ENCODE measurements around the gene KY. TPM values are rescaled to one million over a fixed set of nuclear protein-coding genes. Genes with fewer than 3 reads are reported as not detected.

The KY gene
- total and polyA plus RNA-seq, 10 of the 15 experiments (the other 5 are each of a cell fraction or from before 2014, with no cell fraction given), result 0.04 to 0.11 TPM; not detected in 8

DNA sequence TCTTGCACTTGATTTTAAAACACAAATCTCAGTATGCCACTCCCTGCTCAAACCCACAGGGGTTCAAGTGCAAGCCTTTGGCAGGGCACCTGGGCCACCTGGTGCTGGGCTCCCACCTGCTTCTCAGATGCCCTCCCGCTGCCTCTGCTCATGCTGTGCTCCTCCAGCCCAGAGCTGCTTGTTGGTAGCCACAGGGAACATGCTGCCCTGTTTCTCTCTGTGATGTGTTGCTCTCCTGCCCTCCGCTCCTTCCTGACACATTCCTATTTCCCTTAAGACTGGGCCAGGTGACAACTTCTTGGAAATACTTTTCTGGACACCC, 27.1 kb upstream of the KY start:
- BruUV-seq (replicated peaks), result no TSS peak
- no peak overlapping the region for H3K4me3 ChIP-seq
- in situ Hi-C loops (cut with MboI) (no loop called here), intact Hi-C loops (cut with micrococcal nuclease; ENCODE audit: unreplicated experiment) (no loop called here)
- no peak overlapping the region for H2AFZ ChIP-seq (ENCODE audit: control insufficient read depth, low read depth, low read length)
- FAIRE-seq (no peak), DNase-seq (ENCODE audit: low read depth, low spot score) (no peak), ATAC-seq (no peak)
- peaks cover 0 to 3% of the 10 kb centered on the region in 2 experiments; a peak in 1 of 4 replicates for H3K27me3 ChIP-seq (replicated peaks in 1 of 2; ENCODE audit: control insufficient read depth in 2 of 2, insufficient read depth in 2 of 2, low read length in 1 of 2)
- H3K9me3 ChIP-seq (replicated peaks; ENCODE audit: control insufficient read depth, insufficient read depth, low read length), result peaks cover 4% of the 10 kb centered on the region; the same call in 2 of the 3 replicates
- no peaks in the 10 kb centered on the region for H3K79me2 ChIP-seq (ENCODE audit: control insufficient read depth, insufficient read depth, low read length)
- no peak overlapping the region for H3K9ac ChIP-seq (ENCODE audit: control insufficient read depth, insufficient read depth, low read length)
- no peaks in the 10 kb centered on the region for H3K36me3 ChIP-seq (ENCODE audit: control insufficient read depth in 2 of 2, insufficient read depth in 2 of 2, low read length in 1 of 2)
- H3K27ac ChIP-seq (ENCODE audit: control insufficient read depth, insufficient read depth), result no peak overlapping the region
- ChIA-PET SMC1A (ENCODE audit: uncharacterized antibody, unreplicated experiment) (interaction anchor here (1.2 kb wide), 1 partner anchor 11 kb away, joined by 3 read pairs; no protein-coding TSS in a partner anchor), RAD21 (ENCODE audit: unreplicated experiment) (no interaction called here), POLR2A (no interaction called here), CTCF (interaction anchor here (1.0 to 1.5 kb wide), 2 partner anchors 15 to 16 kb away, joined by 3 read pairs; no protein-coding TSS in a partner anchor)
- H3K4me1 ChIP-seq (ENCODE audit: control insufficient read depth, insufficient read depth, low read length), result no peaks in the 10 kb centered on the region
- no peaks in the 10 kb centered on the region for H4K20me1 ChIP-seq (ENCODE audit: control insufficient read depth, insufficient read depth)
- no peak overlapping the region for H3K4me2 ChIP-seq (ENCODE audit: control insufficient read depth, insufficient read depth)
- 25% methylated on average over 2 of the region's 2 CpGs for WGBS (ENCODE audit: insufficient coverage, insufficient replicate concordance, low lambda C conversion rate, missing lambda C conversion rate)
- no peak for TF ChIP-seq BACH1 (IDR thresholded peaks at IDR 0.05; ENCODE audit: borderline replicate concordance)
- no peak for TF ChIP-seq SP1 (IDR thresholded peaks at IDR 0.05; ENCODE audit: low read depth, low read length)
- TF ChIP-seq RFX5 (IDR thresholded peaks at IDR 0.05; ENCODE audit: low read depth, low read length), result no peak
- TF ChIP-seq, protein P1, sequence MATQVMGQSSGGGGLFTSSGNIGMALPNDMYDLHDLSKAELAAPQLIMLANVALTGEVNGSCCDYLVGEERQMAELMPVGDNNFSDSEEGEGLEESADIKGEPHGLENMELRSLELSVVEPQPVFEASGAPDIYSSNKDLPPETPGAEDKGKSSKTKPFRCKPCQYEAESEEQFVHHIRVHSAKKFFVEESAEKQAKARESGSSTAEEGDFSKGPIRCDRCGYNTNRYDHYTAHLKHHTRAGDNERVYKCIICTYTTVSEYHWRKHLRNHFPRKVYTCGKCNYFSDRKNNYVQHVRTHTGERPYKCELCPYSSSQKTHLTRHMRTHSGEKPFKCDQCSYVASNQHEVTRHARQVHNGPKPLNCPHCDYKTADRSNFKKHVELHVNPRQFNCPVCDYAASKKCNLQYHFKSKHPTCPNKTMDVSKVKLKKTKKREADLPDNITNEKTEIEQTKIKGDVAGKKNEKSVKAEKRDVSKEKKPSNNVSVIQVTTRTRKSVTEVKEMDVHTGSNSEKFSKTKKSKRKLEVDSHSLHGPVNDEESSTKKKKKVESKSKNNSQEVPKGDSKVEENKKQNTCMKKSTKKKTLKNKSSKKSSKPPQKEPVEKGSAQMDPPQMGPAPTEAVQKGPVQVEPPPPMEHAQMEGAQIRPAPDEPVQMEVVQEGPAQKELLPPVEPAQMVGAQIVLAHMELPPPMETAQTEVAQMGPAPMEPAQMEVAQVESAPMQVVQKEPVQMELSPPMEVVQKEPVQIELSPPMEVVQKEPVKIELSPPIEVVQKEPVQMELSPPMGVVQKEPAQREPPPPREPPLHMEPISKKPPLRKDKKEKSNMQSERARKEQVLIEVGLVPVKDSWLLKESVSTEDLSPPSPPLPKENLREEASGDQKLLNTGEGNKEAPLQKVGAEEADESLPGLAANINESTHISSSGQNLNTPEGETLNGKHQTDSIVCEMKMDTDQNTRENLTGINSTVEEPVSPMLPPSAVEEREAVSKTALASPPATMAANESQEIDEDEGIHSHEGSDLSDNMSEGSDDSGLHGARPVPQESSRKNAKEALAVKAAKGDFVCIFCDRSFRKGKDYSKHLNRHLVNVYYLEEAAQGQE (IDR thresholded peaks at IDR 0.05; ENCODE audit: low read depth, low read length), result no peak
- TF ChIP-seq, protein P2, sequence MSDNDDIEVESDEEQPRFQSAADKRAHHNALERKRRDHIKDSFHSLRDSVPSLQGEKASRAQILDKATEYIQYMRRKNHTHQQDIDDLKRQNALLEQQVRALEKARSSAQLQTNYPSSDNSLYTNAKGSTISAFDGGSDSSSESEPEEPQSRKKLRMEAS (IDR thresholded peaks at IDR 0.05; ENCODE audit: low read depth, low read length), result no peak
- TF ChIP-seq NFYA (IDR thresholded peaks at IDR 0.05; ENCODE audit: borderline replicate concordance, low read depth, low read length), result no peak
- TF ChIP-seq IKZF2 (IDR thresholded peaks at IDR 0.05), result no peak
- TF ChIP-seq WRNIP1 (IDR thresholded peaks at IDR 0.05; ENCODE audit: borderline replicate concordance, low read depth, low read length), result no peak
- TF ChIP-seq, protein P3, sequence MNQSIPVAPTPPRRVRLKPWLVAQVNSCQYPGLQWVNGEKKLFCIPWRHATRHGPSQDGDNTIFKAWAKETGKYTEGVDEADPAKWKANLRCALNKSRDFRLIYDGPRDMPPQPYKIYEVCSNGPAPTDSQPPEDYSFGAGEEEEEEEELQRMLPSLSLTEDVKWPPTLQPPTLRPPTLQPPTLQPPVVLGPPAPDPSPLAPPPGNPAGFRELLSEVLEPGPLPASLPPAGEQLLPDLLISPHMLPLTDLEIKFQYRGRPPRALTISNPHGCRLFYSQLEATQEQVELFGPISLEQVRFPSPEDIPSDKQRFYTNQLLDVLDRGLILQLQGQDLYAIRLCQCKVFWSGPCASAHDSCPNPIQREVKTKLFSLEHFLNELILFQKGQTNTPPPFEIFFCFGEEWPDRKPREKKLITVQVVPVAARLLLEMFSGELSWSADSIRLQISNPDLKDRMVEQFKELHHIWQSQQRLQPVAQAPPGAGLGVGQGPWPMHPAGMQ (IDR thresholded peaks at IDR 0.05; ENCODE audit: borderline replicate concordance), result no peak
- TF ChIP-seq, protein P4, sequence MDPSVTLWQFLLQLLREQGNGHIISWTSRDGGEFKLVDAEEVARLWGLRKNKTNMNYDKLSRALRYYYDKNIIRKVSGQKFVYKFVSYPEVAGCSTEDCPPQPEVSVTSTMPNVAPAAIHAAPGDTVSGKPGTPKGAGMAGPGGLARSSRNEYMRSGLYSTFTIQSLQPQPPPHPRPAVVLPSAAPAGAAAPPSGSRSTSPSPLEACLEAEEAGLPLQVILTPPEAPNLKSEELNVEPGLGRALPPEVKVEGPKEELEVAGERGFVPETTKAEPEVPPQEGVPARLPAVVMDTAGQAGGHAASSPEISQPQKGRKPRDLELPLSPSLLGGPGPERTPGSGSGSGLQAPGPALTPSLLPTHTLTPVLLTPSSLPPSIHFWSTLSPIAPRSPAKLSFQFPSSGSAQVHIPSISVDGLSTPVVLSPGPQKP (IDR thresholded peaks at IDR 0.05; ENCODE audit: low read depth, low read length), result no peak
- TF ChIP-seq, protein P5, sequence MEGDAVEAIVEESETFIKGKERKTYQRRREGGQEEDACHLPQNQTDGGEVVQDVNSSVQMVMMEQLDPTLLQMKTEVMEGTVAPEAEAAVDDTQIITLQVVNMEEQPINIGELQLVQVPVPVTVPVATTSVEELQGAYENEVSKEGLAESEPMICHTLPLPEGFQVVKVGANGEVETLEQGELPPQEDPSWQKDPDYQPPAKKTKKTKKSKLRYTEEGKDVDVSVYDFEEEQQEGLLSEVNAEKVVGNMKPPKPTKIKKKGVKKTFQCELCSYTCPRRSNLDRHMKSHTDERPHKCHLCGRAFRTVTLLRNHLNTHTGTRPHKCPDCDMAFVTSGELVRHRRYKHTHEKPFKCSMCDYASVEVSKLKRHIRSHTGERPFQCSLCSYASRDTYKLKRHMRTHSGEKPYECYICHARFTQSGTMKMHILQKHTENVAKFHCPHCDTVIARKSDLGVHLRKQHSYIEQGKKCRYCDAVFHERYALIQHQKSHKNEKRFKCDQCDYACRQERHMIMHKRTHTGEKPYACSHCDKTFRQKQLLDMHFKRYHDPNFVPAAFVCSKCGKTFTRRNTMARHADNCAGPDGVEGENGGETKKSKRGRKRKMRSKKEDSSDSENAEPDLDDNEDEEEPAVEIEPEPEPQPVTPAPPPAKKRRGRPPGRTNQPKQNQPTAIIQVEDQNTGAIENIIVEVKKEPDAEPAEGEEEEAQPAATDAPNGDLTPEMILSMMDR (IDR thresholded peaks at IDR 0.05 in 2 of 3, conservative IDR thresholded peaks at IDR 0.05 in 1 of 3; ENCODE audit: control insufficient read depth in 2 of 3, extremely low read depth in 1 of 3, insufficient read depth in 1 of 3, low read depth in 3 of 3, low read length in 3 of 3), result no peak
- TF ChIP-seq, protein P6, sequence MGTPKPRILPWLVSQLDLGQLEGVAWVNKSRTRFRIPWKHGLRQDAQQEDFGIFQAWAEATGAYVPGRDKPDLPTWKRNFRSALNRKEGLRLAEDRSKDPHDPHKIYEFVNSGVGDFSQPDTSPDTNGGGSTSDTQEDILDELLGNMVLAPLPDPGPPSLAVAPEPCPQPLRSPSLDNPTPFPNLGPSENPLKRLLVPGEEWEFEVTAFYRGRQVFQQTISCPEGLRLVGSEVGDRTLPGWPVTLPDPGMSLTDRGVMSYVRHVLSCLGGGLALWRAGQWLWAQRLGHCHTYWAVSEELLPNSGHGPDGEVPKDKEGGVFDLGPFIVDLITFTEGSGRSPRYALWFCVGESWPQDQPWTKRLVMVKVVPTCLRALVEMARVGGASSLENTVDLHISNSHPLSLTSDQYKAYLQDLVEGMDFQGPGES (IDR thresholded peaks at IDR 0.05), result no peak
- no peak for TF ChIP-seq EP300 (IDR thresholded peaks at IDR 0.05; ENCODE audit: borderline replicate concordance in 1 of 2, control insufficient read depth in 1 of 2, low read depth in 2 of 2, low read length in 2 of 2)
